Ishikawa (cell line): ENCODE measurements around the gene SEMA3E.

Source experiments
- CREB1 ChIP-seq: IDR thresholded peaks from 2 replicates; pipeline ENCODE4 v1.6.1; 2012; ENCODE audit warnings: low read depth
- EP300 ChIP-seq: IDR thresholded peaks from 2 replicates; pipeline ENCODE4 v1.6.1; 2012; ENCODE audit warnings: borderline replicate concordance
- MAX ChIP-seq: IDR thresholded peaks from 2 replicates; pipeline ENCODE4 v1.6.1; 2012
- NFIC ChIP-seq: IDR thresholded peaks from 2 replicates; pipeline ENCODE4 v1.6.1; 2012
- USF1 ChIP-seq: IDR thresholded peaks from 2 replicates; pipeline ENCODE4 v1.6.1; 2012
- YY1 ChIP-seq: IDR thresholded peaks from 2 replicates; pipeline ENCODE4 v1.6.1; 2012; ENCODE audit warnings: low read depth
- TF ChIP-seq, protein P1 (sequence below): IDR thresholded peaks from 2 replicates; pipeline ENCODE4 v1.6.1; 2012; ENCODE audit warnings: low read depth, mild to moderate bottlenecking

DNA sequence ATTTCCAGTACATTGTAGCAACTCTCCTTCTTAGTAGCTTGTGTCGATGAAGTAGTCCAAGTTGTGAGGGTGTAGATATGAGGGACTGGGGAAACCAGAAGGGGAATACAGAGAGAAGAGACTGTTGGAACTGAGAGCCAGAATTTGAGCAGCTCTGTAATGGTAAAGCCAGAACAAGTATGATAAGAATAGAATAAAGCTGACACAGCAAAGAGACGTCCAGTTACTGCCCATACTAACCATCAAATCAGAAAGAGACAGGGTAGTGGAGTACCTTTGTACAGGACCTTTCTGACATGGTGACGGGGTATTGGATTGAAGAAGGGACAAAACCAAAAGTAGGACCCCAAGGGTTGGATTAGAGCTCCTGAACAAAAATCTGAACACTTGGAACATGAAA, 206.0 kb downstream of the SEMA3E start:
- TF ChIP-seq EP300 = no peak
- TF ChIP-seq USF1 = no peak
- TF ChIP-seq, protein P1, sequence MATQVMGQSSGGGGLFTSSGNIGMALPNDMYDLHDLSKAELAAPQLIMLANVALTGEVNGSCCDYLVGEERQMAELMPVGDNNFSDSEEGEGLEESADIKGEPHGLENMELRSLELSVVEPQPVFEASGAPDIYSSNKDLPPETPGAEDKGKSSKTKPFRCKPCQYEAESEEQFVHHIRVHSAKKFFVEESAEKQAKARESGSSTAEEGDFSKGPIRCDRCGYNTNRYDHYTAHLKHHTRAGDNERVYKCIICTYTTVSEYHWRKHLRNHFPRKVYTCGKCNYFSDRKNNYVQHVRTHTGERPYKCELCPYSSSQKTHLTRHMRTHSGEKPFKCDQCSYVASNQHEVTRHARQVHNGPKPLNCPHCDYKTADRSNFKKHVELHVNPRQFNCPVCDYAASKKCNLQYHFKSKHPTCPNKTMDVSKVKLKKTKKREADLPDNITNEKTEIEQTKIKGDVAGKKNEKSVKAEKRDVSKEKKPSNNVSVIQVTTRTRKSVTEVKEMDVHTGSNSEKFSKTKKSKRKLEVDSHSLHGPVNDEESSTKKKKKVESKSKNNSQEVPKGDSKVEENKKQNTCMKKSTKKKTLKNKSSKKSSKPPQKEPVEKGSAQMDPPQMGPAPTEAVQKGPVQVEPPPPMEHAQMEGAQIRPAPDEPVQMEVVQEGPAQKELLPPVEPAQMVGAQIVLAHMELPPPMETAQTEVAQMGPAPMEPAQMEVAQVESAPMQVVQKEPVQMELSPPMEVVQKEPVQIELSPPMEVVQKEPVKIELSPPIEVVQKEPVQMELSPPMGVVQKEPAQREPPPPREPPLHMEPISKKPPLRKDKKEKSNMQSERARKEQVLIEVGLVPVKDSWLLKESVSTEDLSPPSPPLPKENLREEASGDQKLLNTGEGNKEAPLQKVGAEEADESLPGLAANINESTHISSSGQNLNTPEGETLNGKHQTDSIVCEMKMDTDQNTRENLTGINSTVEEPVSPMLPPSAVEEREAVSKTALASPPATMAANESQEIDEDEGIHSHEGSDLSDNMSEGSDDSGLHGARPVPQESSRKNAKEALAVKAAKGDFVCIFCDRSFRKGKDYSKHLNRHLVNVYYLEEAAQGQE = no peak
- TF ChIP-seq YY1 = no peak
- TF ChIP-seq MAX = no peak
- no peak for TF ChIP-seq CREB1
- no peak for TF ChIP-seq NFIC
